Ovary (tissue), 3 donors: ENCODE measurements around the gene CCNK.

Experiments used
- CTCF ChIP-seq, 3 donors: fragments of 450-650 bp in 2 of 3; fragments of 200-600 bp in 1 of 3; IDR thresholded peaks; one replicate each; pipeline versions ENCODE4 v1.5.1 to v1.8.0; 2016 to 2022; ENCODE audit warnings: antibody characterized with exemption in 3 of 3, mild to moderate bottlenecking in 1 of 3
- POLR2A ChIP-seq: fragments of 450-650 bp; IDR thresholded peaks from one replicate; pipeline ENCODE4 v1.6.1; 2017; ENCODE audit warnings: antibody characterized with exemption, mild to moderate bottlenecking, moderate library complexity
- donor health status: DM: no; HTN: no; CAD: no.

GRCh38 chr14:99436247-99437180 lies 44.7 kb upstream of the CCNK start:
- TF ChIP-seq CTCF (IDR thresholded peaks at IDR 0.05): no peak
- no peak for TF ChIP-seq POLR2A
